ENCODE data around the gene SLC39A11.

- TF ChIP-seq CTCF (IDR thresholded peaks at IDR 0.05; ENCODE audit: poor library complexity, severe bottlenecking) (no peak), REST (IDR thresholded peaks at IDR 0.05; ENCODE audit: borderline replicate concordance) (no peak), EZH2 (IDR thresholded peaks at IDR 0.05; ENCODE audit: borderline replicate concordance, insufficient read depth, low read length, poor library complexity, severe bottlenecking) (no peak), POLR2AphosphoS5 (IDR thresholded peaks at IDR 0.05) (no peak), EP300 (conservative IDR thresholded peaks at IDR 0.05; ENCODE audit: poor library complexity, severe bottlenecking) (no peak), MXI1 (conservative IDR thresholded peaks at IDR 0.05; ENCODE audit: poor library complexity, severe bottlenecking) (no peak), SMC3 (conservative IDR thresholded peaks at IDR 0.05; ENCODE audit: poor library complexity) (no peak), RAD21 (conservative IDR thresholded peaks at IDR 0.05) (no peak)
Measured at GRCh38 chr17:73069841-73070240, 22.6 kb downstream of the SLC39A11 start.
